Activated CD4-positive, alpha-beta T cell treated with anti-CD3 and anti-CD28 coated beads, Interleukin-2, amount 50 U/mL, for 24 hours (primary cell): ENCODE measurements around the gene SELENOI.
"Not testable (repeated sequence)": the region's sequence is repeated elsewhere in the genome, so short reads cannot be mapped to it uniquely, and the experiment has no call there.

Source experiments
- DNase-seq, 2 donors: peaks; one replicate each; pipeline ENCODE4 v3.0.0-alpha.2; 2020; ENCODE audit warnings: low read depth in 1 of 2, low spot score in 1 of 2

SELENOI gene

GRCh38 chr2:26345545-26346453 is at the start of gene SELENOI:
Gene SELENOI (plus strand): TSS chr2:26346143. CDS start chr2:26346233, 90 bp downstream.
- peak; percentile 99 to 100 for DNase-seq

- DNase-seq: no peak
Measured at GRCh38 chr2:26297061-26297460, 48.9 kb upstream of the SELENOI start.

GRCh38 chr2:26298286-26298637 is 47.7 kb upstream of the SELENOI start:
- DNase-seq: no peak

- DNase-seq: peak; percentile 13 to 26
Measured at GRCh38 chr2:26298638-26299393, 47.1 kb upstream of the SELENOI start.

- peak; percentile 5 to 14 for DNase-seq
Measured at GRCh38 chr2:26299471-26300101, 46.4 kb upstream of the SELENOI start.

- peak in 1 of 2 donors; percentile 4 for DNase-seq
Measured at GRCh38 chr2:26300234-26300925, 45.6 kb upstream of the SELENOI start.

- DNase-seq: no peak
Measured at GRCh38 chr2:26302846-26303245, 43.1 kb upstream of the SELENOI start.

GRCh38 chr2:26305094-26305493 is 40.8 kb upstream of the SELENOI start:
- not testable (repeated sequence) for DNase-seq

GRCh38 chr2:26305540-26305939 is 40.4 kb upstream of the SELENOI start:
- DNase-seq: no peak

- no peak for DNase-seq
Measured at GRCh38 chr2:26309921-26310320, 36.0 kb upstream of the SELENOI start.

GRCh38 chr2:26312471-26312870 is 33.5 kb upstream of the SELENOI start:
- no peak for DNase-seq

- DNase-seq: no peak
Measured at GRCh38 chr2:26313446-26313845, 32.5 kb upstream of the SELENOI start.

GRCh38 chr2:26314243-26314642 is 31.7 kb upstream of the SELENOI start:
- DNase-seq: no peak

GRCh38 chr2:26316041-26316440 is 29.9 kb upstream of the SELENOI start:
- DNase-seq: no peak

- DNase-seq: no peak
Measured at GRCh38 chr2:26316845-26317244, 29.1 kb upstream of the SELENOI start.

- no peak for DNase-seq
Measured at GRCh38 chr2:26317377-26318105, 28.4 kb upstream of the SELENOI start.

GRCh38 chr2:26318950-26319349 is 27.0 kb upstream of the SELENOI start:
- DNase-seq: no peak

- DNase-seq: not testable (repeated sequence)
Measured at GRCh38 chr2:26324479-26324878, 21.5 kb upstream of the SELENOI start.

- no peak for DNase-seq
Measured at GRCh38 chr2:26324903-26325302, 21.0 kb upstream of the SELENOI start.

GRCh38 chr2:26325851-26326250 is 20.1 kb upstream of the SELENOI start:
- no peak for DNase-seq
